Measurements from ENCODE around the gene CTSA.

The CTSA gene

GRCh38 chr20:45890985-45891983, at the start of gene CTSA, which contains the start of gene NEURL2:
Gene CTSA, plus strand, starts transcription at chr20:45891335. Its CDS starts 234 bp downstream, at chr20:45891569.
Gene NEURL2, minus strand, starts transcription at chr20:45891208. Its CDS starts 217 bp downstream, at chr20:45890991.
- DNase-seq = peak; percentile 78

- no peak for DNase-seq
Measured at GRCh38 chr20:45841407-45842129, 49.6 kb upstream of the CTSA start.

- DNase-seq = no peak
Measured at GRCh38 chr20:45842169-45842812, 48.8 kb upstream of the CTSA start.

GRCh38 chr20:45843506-45843905, 47.6 kb upstream of the CTSA start:
- no peak for DNase-seq

GRCh38 chr20:45845452-45845851, 45.7 kb upstream of the CTSA start:
- no peak for DNase-seq

DNA sequence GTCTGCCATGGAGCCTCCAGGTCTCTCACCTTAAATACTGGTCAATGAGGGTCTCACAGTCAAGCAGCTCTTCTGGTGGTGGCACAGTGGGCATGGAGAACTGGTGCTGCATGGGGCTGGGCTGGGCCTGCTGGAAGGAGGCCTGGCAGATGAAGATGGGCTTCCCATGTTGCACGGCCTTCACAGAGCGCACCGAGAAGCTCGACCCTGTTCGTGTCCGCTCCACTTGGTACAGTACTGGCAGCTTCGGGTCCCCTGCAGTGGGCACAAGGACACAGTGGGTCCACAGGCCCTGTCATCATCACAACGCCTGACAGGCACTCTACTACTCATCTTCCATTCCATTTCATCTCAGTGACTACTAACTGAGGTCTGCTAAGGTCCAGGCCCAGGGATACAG, 42.7 kb upstream of the CTSA start:
- DNase-seq = no peak

- no peak for DNase-seq
Measured at GRCh38 chr20:45848969-45849582, 42.1 kb upstream of the CTSA start.

GRCh38 chr20:45850238-45850637, 40.9 kb upstream of the CTSA start:
- no peak for DNase-seq

- DNase-seq = no peak
Measured at GRCh38 chr20:45850926-45851325, 40.2 kb upstream of the CTSA start.

- no peak for DNase-seq
Measured at GRCh38 chr20:45851501-45851900, 39.6 kb upstream of the CTSA start.

GRCh38 chr20:45852326-45852725, 38.8 kb upstream of the CTSA start:
- DNase-seq = no peak

- DNase-seq = no peak
Measured at GRCh38 chr20:45853484-45853883, 37.7 kb upstream of the CTSA start.

- DNase-seq = peak; percentile 84 to 92
Measured at GRCh38 chr20:45857114-45857881, 33.8 kb upstream of the CTSA start, which contains the start of the genes ACOT8 and ZSWIM3. Gene ACOT8, minus strand, starts transcription at chr20:45857392. Its CDS starts 77 bp downstream, at chr20:45857315. Gene ZSWIM3, plus strand, starts transcription at chr20:45857614. Its CDS starts 212 bp downstream, at chr20:45857826.

GRCh38 chr20:45857882-45858216, 33.3 kb upstream of the CTSA start:
- peak in 1 of 2 donors; percentile 32 for DNase-seq

- DNase-seq = no peak
Measured at GRCh38 chr20:45859916-45860315, 31.2 kb upstream of the CTSA start.

DNA sequence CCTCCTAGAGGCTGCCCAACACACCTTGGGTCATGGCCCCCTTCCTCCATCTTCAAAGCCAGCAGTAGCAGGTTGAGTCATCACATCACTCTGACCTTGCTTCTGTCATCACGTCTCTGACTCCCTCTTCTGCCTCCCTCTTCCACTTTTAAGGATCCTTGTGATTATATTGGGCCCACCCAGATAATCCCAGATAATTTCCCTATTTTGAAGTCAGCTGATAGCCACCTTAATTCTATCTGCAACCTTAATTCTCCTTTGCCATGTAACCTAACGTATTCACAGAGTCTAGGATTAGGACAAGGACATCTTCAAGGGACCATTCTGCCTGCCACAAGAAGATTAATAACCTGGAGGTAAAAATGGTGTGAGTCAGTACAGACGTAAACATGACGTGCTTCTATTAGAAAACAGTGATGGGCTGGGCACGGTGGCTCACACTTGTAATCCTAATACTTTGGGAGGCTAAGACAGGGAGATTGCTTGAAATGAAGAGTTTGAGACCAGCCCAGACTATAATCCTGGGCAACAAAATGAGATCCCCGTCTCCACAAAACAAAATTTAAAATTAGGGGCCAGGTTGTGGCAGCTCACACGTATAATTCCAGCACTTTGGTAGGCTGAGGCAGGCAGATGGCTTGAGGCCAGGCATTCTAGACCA, 30.4 kb upstream of the CTSA start:
- DNase-seq = no peak

- DNase-seq = no peak
Measured at GRCh38 chr20:45861221-45862075, 29.7 kb upstream of the CTSA start.

DNA sequence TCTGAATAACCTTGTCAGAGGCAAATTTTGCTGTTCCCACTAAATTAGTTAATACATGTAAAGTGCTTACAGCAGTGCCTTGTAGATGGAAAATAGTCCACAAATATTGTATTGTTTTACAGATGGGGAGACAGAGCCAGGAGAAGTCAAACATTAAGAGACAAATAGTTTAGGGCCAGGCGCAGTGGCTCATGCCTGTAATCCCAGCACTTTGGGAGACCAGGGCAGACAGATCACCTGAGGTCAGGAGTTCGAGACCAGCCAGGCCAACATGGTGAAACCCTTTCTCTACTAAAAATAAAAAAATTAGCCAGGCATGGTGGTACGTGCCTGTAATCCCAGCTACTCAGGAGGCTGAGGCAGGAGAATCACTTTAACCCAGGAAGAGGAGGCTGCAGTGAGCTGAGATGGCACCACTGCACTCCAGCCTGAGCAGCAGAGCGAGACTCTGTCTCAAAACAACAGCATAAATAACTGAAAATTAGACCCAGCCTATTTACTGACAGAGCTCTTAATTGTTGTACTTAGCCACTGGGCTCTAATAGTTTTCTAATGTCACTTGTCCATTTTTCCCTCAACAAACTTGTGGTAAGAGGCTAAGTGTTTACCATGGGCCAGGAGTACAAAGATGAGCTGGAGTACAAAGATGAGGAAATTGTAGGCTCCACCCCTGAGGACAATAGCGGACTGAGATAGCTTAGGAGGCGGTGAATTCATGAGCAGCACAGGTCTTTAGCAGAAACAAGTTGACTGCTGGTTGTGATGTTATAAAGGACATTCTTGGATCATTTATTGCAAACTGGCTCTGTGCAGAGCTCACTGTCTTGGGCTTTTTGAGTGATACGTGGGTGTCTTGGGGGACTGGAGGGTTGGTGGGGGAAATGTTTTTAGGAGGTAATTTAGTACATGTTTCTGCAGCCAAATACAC, 27.3 kb upstream of the CTSA start:
- no peak for DNase-seq

DNA sequence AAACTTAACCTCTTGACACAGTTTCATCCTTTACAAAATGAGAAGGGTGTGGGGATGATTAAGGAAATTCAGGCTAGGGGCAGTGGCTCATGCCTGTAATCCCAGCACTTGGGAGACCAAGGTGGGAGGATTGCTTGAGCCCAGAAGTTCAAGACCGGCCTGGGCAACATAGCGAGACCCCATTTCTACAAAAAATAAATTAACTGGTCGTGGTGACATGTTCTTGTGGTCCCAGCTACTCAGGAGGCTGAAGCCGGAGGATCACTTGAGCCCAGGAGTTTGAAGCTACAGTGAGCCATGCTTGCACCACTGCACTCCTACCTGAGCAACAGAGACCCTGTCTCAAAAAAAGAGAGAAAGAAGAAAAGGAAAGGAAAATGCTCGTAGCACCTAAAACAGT, 24.7 kb upstream of the CTSA start:
- no peak for DNase-seq
